ENCODE results near the gene FAM53A.

Gene FAM53A

GRCh38 chr4:1721666-1722550 is 37.8 kb upstream of the FAM53A start:
- no peak for TF ChIP-seq CTCF (IDR thresholded peaks at IDR 0.05; ENCODE audit: insufficient read depth, low read depth, low read length, missing control alignments)
- DNase-seq (ENCODE audit: low read depth) = no peak
- H3K4me3 ChIP-seq (ENCODE audit: low read depth, low read length) = peak overlapping the region; percentile 80

GRCh38 chr4:1721003-1721665 is 37.0 kb upstream of the FAM53A start, which contains the start of the genes TACC3 and TMEM129:
Gene TACC3 (plus strand): TSS chr4:1721521. CDS start chr4:1723422, 1,901 bp downstream.
Gene TMEM129 (minus strand): TSS chr4:1721323. CDS start chr4:1720837, 486 bp downstream.
- peak within 1 kb of the TSS; percentile 80 for H3K4me3 ChIP-seq (ENCODE audit: low read depth, low read length)
- TF ChIP-seq CTCF (IDR thresholded peaks at IDR 0.05; ENCODE audit: insufficient read depth, low read depth, low read length, missing control alignments) = no peak
- DNase-seq (ENCODE audit: low read depth) = peak; percentile 98

GRCh38 chr4:1720163-1720983 is 36.3 kb upstream of the FAM53A start:
- DNase-seq (ENCODE audit: low read depth) = peak; percentile 72
- H3K4me3 ChIP-seq (ENCODE audit: low read depth, low read length) = peak overlapping the region; percentile 75
- no peak for TF ChIP-seq CTCF (IDR thresholded peaks at IDR 0.05; ENCODE audit: insufficient read depth, low read depth, low read length, missing control alignments)

- TF ChIP-seq CTCF (IDR thresholded peaks at IDR 0.05; ENCODE audit: insufficient read depth, low read depth, low read length, missing control alignments) = no peak
- DNase-seq (ENCODE audit: low read depth) = no peak
- no peak overlapping the region for H3K4me3 ChIP-seq (ENCODE audit: low read depth, low read length)
Measured at GRCh38 chr4:1718095-1718850, 34.2 kb upstream of the FAM53A start.

GRCh38 chr4:1717129-1718094 is 33.3 kb upstream of the FAM53A start:
- no peak for TF ChIP-seq CTCF (IDR thresholded peaks at IDR 0.05; ENCODE audit: insufficient read depth, low read depth, low read length, missing control alignments)
- DNase-seq (ENCODE audit: low read depth) = no peak
- H3K4me3 ChIP-seq (ENCODE audit: low read depth, low read length) = no peak overlapping the region
